Stimulated activated naive CD8-positive, alpha-beta T cell treated with anti-CD3 and anti-CD28 coated beads, Interleukin-15, Interleukin-2, amounts not matched to agents 100 ng/mL and 50 ng/mL, for 24 hours (primary cell): ENCODE measurements around the gene PLEKHM3.
A peak's percentile ranks its signal among the peaks of the same experiment; 100 is the strongest.
"Not testable (repeated sequence)": the region's sequence is repeated elsewhere in the genome, so short reads cannot be mapped to it uniquely, and the experiment has no call there.

Source experiments
- H3K27ac Mint-ChIP-seq: one replicate; pipeline ENCODE4 v1.8.0; 2021; ENCODE audit warnings: mild to moderate bottlenecking, mixed read lengths
- H3K27me3 Mint-ChIP-seq: one replicate; pipeline ENCODE4 v1.8.0; 2021; ENCODE audit warnings: mixed read lengths
- H3K36me3 Mint-ChIP-seq: one replicate; pipeline ENCODE4 v1.8.0; 2021; ENCODE audit warnings: low read depth, mixed read lengths
- H3K4me1 Mint-ChIP-seq: one replicate; pipeline ENCODE4 v1.8.0; 2021; ENCODE audit warnings: low read depth, mixed read lengths
- H3K4me3 Mint-ChIP-seq: one replicate; pipeline ENCODE4 v1.8.0; 2021; ENCODE audit warnings: mild to moderate bottlenecking, mixed read lengths
- H3K9me3 Mint-ChIP-seq: one replicate; pipeline ENCODE4 v1.8.0; 2021; ENCODE audit warnings: mixed read lengths

PLEKHM3 gene

DNA sequence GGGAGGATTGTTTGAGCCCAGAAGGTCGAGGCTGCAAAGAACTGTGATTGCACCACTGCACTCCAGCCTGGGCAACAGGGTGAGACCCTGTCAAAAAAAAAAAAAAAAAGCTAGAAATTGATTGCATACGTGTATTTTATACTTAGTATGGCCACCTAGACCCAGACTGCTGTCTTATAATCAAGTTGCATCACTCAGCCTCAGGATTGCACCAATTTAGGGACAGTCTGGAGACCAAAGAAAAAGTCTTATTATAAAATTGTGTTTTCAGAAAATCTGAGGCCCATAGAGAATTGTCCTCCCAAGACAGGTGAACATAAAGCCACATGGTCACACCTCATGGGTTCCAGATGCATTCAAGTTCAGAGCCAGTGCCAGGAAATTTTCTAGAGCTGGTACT lies 17.1 kb upstream of the PLEKHM3 start:
- Mint-ChIP-seq H3K27me3 (no peaks in the 10 kb centered on the region), H3K9me3 (no peaks in the 10 kb centered on the region), H3K4me3 (no peak overlapping the region), H3K27ac (no peak overlapping the region), H3K4me1 (no peaks in the 10 kb centered on the region), H3K36me3 (no peaks in the 10 kb centered on the region)

DNA sequence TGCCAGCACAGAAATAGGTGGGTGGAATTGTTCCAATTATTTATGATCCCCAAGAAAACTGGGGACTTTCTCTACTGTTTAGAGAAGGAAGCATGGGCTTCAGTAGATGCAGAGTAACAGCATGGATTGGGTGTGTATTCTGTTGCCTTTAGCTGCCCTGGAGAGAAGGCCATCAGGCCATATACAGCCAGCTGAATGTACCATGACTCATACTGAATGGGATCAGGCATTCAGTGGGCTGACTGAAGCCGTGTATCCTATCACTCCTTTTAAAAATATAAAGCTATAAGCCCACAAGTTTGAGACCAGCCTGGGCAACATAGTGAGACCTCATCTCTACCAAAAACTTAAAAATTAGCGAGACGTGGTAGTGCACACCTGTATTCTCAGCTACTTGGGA lies 16.7 kb upstream of the PLEKHM3 start:
- Mint-ChIP-seq H3K4me3 (no peak overlapping the region), H3K9me3 (no peaks in the 10 kb centered on the region), H3K4me1 (no peaks in the 10 kb centered on the region), H3K36me3 (no peaks in the 10 kb centered on the region), H3K27me3 (no peaks in the 10 kb centered on the region), H3K27ac (no peak overlapping the region)

DNA sequence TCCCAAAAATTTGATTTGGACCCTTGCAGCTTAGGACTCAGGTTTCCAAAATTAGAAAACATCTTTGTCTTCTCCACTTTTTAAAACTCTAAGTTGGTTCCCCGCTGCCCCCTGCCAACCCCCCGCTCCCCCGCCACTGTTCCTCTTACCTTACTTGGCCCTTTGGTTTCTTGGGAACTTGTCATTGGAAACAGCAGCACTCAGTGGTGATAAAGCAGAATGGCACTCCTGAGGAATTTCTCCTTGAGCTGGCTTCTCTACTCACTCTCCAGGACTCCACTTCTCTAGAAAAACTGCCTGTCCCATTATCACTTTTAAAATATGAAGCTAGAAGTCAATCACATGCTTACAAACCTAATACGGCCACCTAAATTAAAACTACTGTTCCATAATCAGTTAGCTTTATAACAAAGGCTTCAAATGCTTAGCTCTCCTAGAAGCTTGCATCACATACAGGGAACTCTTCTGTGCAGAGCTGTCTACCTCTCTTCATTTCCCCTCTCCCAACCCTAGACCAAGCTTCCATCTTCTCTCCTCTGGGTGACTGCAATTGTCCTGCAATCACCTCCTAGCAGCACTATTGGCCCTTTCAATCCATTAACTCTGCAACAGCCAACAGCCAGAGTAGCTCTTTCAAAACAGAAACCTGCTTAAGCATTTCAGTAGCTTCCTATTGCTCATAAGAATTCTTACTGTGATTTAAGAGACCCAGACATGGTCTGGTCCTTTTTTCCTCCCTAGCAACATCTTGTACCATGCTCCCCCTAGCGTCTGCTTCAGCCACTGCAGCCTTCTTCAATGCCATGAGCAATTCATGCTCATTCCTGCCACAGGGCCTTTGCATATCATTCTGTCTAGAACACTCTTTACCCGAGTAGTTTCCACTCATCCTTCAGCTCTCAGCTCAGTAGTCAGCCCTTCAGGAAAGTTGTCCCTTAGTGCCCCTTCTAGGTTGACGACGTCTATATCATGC lies 15.2 kb upstream of the PLEKHM3 start:
- H3K4me1 Mint-ChIP-seq: no peaks in the 10 kb centered on the region
- no peaks in the 10 kb centered on the region for H3K9me3 Mint-ChIP-seq
- H3K36me3 Mint-ChIP-seq: no peaks in the 10 kb centered on the region
- H3K27ac Mint-ChIP-seq: no peak overlapping the region
- H3K27me3 Mint-ChIP-seq: no peaks in the 10 kb centered on the region
- no peak overlapping the region for H3K4me3 Mint-ChIP-seq

- Mint-ChIP-seq H3K36me3 (no peaks in the 10 kb centered on the region), H3K27me3 (no peaks in the 10 kb centered on the region), H3K4me3 (no peak overlapping the region), H3K9me3 (no peaks in the 10 kb centered on the region), H3K4me1 (no peaks in the 10 kb centered on the region), H3K27ac (no peak overlapping the region)
Measured at GRCh38 chr2:208039376-208040110, 14.2 kb upstream of the PLEKHM3 start.

DNA sequence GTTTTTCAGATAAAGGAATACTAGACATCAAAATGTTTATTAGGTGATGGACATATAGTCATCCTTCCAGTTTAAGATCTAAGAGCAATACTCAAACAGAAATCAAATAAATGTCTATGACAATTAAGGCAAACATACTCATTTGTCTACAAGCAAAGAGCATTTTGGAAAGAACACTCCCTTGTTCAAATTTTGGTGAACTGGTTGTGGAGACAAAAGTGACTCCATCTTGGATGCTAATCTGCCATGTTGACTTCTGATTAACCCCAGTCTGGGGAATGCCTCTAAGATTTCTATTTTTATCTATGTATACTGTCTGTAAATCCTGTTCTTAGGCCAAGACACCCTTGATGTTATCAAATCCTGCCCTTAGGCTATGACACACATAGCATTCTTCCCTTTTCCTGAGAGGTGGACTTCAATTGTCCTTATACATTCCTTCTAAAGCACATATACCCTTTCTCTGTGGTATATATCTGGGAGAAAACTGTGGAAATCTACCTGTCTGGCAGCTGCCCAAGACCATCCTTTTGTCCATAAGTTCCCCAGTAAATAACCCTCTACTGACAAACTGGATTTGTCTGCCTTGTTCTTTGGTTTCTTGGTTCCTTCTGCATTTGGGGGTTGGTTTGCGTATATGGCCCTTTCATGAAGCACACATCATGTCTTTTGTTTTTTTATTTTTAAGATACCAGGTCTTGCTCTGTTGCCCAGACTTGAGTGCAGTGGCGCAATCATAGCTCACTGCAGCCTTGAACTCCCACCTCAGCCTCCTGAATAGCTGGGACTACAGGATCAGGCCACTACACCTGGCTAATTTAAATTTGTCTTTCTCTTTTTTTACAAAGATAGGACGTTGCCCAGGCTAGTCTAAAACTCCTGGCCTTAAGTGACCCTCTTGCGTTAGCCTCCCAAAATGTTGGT lies 12.5 kb upstream of the PLEKHM3 start:
- Mint-ChIP-seq H3K36me3 (no peaks in the 10 kb centered on the region), H3K27me3 (no peaks in the 10 kb centered on the region), H3K9me3 (no peaks in the 10 kb centered on the region), H3K4me3 (no peak overlapping the region), H3K27ac (no peak overlapping the region), H3K4me1 (peaks cover 5% of the 10 kb centered on the region)

- H3K9me3 Mint-ChIP-seq: no peaks in the 10 kb centered on the region
- no peaks in the 10 kb centered on the region for H3K36me3 Mint-ChIP-seq
- no peaks in the 10 kb centered on the region for H3K27me3 Mint-ChIP-seq
- peaks cover 5% of the 10 kb centered on the region for H3K4me1 Mint-ChIP-seq
- no peak overlapping the region for H3K4me3 Mint-ChIP-seq
- no peak overlapping the region for H3K27ac Mint-ChIP-seq
Measured at GRCh38 chr2:208036357-208036756, 11.0 kb upstream of the PLEKHM3 start.

DNA sequence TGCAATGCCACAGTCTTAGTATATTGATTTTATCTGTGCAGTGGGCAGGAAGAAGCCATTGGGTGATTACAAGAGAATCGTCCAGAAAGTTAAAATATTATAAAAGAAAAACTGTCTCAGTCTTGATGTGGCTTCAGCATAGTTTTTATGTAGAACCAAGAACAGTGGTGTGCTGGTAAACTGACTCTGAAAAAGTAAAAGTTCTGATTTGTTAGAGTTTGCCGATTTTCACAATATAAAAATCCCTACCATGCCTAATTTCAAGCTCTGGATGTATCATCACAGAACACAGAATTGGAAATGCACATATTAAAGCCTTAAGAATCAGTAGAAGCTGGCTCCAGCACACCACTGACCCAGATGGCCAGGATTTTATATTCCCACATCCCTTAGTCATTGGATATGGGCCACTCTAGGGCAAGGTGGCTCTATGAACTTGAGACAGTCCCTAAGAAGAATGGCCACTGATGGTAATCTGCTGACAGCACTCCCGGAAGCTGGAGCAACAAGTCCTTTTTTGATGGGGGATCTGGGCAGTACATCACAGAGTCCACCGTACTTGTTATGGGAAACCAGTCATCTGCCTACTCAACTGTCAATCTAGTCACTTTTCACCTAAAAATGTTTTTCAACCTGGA lies 9.3 kb upstream of the PLEKHM3 start:
- H3K9me3 Mint-ChIP-seq: no peaks in the 10 kb centered on the region
- no peak overlapping the region for H3K27ac Mint-ChIP-seq
- H3K36me3 Mint-ChIP-seq: no peaks in the 10 kb centered on the region
- no peaks in the 10 kb centered on the region for H3K27me3 Mint-ChIP-seq
- no peak overlapping the region for H3K4me3 Mint-ChIP-seq
- H3K4me1 Mint-ChIP-seq: peaks cover 5% of the 10 kb centered on the region

DNA sequence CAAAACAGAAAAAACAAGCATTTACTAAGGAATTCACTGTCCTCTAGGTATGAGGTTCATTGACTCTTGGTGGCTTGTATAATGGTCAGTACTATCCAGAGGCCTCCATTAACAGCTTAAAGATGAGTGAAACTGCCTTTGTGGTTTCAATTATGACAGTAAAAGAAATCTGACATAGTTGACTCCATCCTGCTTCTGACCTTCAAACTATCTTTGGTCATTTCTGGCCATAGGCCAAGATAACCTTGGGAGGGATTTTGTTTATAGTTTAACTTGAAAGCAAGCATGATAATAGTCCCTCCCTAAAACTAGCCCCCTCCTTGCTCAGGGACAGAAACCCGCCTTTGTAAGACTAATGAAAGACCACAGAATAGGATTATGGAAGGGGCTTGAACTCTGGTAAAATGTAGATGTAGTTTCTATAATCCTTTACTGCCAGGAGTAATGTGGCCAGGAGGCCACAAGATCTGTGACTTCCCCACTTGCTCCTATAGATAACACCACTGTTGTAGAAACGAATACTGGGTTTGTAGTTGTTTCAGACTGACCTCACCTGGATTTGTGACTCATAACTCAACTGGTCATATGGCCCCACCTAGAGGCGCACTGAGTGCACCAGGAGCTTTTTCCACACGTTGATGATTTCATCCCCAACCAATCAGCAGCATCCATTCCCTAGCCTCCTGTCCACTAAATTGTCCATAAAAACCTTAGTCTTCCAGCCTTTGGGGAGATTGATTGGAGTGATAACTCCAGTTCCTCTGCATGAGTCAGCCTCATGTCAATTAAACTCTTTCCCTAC lies 8.6 kb upstream of the PLEKHM3 start:
- Mint-ChIP-seq H3K9me3 (no peaks in the 10 kb centered on the region), H3K36me3 (no peaks in the 10 kb centered on the region), H3K27ac (no peak overlapping the region), H3K27me3 (no peaks in the 10 kb centered on the region), H3K4me3 (no peak overlapping the region), H3K4me1 (peaks cover 5% of the 10 kb centered on the region)

DNA sequence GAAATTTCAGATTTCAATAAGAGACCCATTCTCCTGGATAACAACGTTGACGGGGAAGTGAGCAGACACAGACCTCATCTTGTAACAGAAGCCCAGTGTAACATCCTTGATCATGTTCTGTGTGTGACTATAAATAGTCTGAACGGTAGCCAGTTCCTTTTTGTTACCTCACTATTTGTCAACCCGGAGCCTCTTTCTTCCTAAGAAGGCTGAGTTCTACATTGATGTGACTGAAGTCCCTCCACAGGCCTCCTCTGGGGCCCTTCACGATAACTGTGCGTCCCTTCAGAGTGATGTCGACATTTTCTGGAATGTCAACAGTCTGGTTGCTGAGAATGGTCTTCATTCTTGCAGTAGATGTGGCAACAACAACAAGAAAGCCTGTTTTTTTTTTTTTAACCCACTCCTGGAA lies 6.3 kb upstream of the PLEKHM3 start:
- H3K27ac Mint-ChIP-seq: no peak overlapping the region
- no peaks in the 10 kb centered on the region for H3K27me3 Mint-ChIP-seq
- H3K9me3 Mint-ChIP-seq: no peaks in the 10 kb centered on the region
- no peak overlapping the region for H3K4me3 Mint-ChIP-seq
- H3K4me1 Mint-ChIP-seq: peaks cover 7% of the 10 kb centered on the region
- H3K36me3 Mint-ChIP-seq: no peaks in the 10 kb centered on the region

DNA sequence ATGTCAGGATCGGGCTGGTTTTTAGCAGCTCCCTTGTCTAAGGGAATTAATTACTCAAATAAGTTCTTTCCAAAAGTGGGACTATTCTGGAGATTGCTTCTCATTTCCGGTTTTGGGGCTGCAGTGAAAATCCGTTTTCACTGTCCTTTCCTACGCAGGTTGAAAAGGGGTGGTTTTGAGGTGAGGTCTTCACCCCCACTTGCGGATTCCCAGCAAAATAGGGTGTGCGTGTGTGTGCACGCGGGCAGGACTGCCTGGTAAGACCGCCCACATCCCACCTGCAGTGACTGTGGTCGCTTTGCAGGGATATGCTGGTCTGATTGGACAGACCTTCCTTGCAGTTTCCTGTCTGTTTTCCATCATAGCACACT lies 472 bp upstream of the PLEKHM3 start:
- no peaks in the 10 kb centered on the region for H3K36me3 Mint-ChIP-seq

GRCh38 chr2:208024091-208024490 lies 1.2 kb downstream of the PLEKHM3 start:
- no peaks in the 10 kb centered on the region for H3K27me3 Mint-ChIP-seq
- H3K27ac Mint-ChIP-seq: no peak overlapping the region
- no peaks in the 10 kb centered on the region for H3K9me3 Mint-ChIP-seq
- H3K4me1 Mint-ChIP-seq: peaks cover 29% of the 10 kb centered on the region
- no peak overlapping the region for H3K4me3 Mint-ChIP-seq
- H3K36me3 Mint-ChIP-seq: peaks cover 9% of the 10 kb centered on the region

More for the DNA sequence above, 472 bp upstream of the PLEKHM3 start:
- Mint-ChIP-seq H3K27ac (peak overlapping the region; percentile 91), H3K4me1 (peaks cover 18% of the 10 kb centered on the region), H3K27me3 (no peaks in the 10 kb centered on the region), H3K9me3 (no peaks in the 10 kb centered on the region), H3K4me3 (peak overlapping the region; percentile 98)

DNA sequence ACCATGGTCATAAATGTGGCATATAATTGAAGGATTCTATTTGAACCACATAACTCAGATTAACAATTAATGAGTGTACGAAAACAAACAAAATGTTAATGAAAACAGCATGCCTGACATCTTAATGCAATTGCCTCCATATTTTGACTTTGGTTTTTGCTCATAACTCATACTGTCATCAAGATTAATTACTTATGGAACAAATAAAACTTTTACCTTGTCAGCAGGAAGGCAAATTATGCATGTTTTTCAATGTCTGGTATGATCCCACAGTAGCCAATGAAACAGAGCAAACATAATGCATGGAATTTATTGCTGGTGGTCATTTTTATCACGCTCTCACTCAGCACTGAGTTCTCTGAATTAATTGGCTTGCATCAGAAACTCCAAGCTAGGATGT lies 5.1 kb downstream of the PLEKHM3 start:
- Mint-ChIP-seq H3K9me3 (no peaks in the 10 kb centered on the region), H3K36me3 (peaks cover 17% of the 10 kb centered on the region), H3K4me3 (no peak overlapping the region), H3K27ac (no peak overlapping the region), H3K27me3 (no peaks in the 10 kb centered on the region), H3K4me1 (peaks cover 46% of the 10 kb centered on the region)

DNA sequence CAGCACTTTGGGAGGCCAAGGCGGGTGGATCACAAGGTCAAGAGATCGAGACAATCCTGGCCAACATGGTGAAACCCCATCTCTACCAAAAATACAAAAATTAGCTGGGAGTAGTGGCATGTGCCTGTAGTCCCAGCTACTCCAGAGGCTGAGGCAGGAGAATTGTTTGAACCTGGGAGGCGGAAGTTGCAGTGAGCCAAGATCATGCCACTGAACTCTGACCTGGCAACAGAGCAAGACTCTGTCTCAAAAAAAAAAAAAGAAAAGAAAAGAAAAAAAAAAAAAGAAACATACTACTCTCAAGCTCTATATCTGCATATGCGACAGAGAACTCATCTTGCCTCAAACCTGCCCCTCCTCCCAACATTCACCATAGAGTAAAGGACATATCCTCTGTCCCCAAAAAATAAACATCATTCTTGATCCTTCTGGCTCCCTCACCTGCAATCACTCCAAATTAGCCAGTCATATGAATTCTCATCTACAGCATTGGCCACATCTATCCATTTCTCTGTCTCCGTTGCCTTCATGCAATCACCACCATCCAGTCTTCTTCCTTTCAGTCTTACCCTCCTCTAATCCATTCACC lies 7.1 kb downstream of the PLEKHM3 start:
- H3K27me3 Mint-ChIP-seq, H3K9me3 Mint-ChIP-seq: not testable (repeated sequence)
- peaks cover 55% of the 10 kb centered on the region for H3K4me1 Mint-ChIP-seq
- peaks cover 17% of the 10 kb centered on the region for H3K36me3 Mint-ChIP-seq
- H3K4me3 Mint-ChIP-seq: peak overlapping the region; percentile 77
- peak overlapping the region; percentile 94 for H3K27ac Mint-ChIP-seq
